ENCODE measurements around the gene CBLL1.

Gene CBLL1

GRCh38 chr7:107809179-107809578 is 65.2 kb downstream of the CBLL1 start:
- no peak for DNase-seq (ENCODE audit: low read depth in 3 of 3, low spot score in 1 of 3)

- DNase-seq (ENCODE audit: low read depth in 3 of 3, low spot score in 1 of 3): no peak
These were observed 66.7 kb downstream of the CBLL1 start for GRCh38 chr7:107810626-107811025.
